Activated CD8-positive, alpha-beta memory T cell treated with anti-CD3 and anti-CD28 coated beads for 48 hours (primary cell): ENCODE measurements around the gene ZGPAT.
"Not testable (repeated sequence)": the region's sequence is repeated elsewhere in the genome, so short reads cannot be mapped to it uniquely, and the experiment has no call there.

Experiments used
- DNase-seq, 3 experiments: peaks; one replicate each; pipeline ENCODE4 v3.0.0-alpha.2; 2020; ENCODE audit warnings: low read depth in 2 of 3, low spot score in 2 of 3

The ZGPAT gene

GRCh38 chr20:63707558-63708300 lies at the start of gene ZGPAT, which contains the start of gene ARFRP1:
Gene ZGPAT (plus strand): TSS chr20:63708039. CDS start chr20:63708581, 542 bp downstream.
Gene ARFRP1 (minus strand): TSS chr20:63707976. CDS start chr20:63707091, 885 bp downstream.
- DNase-seq = peak in 2 of 3 experiments; percentile 61 to 79

GRCh38 chr20:63658749-63659187 lies 49.1 kb upstream of the ZGPAT start:
- DNase-seq = no peak

GRCh38 chr20:63659370-63659769 lies 48.5 kb upstream of the ZGPAT start:
- no peak for DNase-seq

GRCh38 chr20:63660174-63660573 lies 47.7 kb upstream of the ZGPAT start:
- not testable (repeated sequence) for DNase-seq

- DNase-seq = no peak
Measured at GRCh38 chr20:63660622-63661021, 47.2 kb upstream of the ZGPAT start.

- no peak for DNase-seq
Measured at GRCh38 chr20:63661108-63661507, 46.7 kb upstream of the ZGPAT start.

GRCh38 chr20:63661959-63662812 lies 45.7 kb upstream of the ZGPAT start:
- no peak for DNase-seq

- no peak for DNase-seq
Measured at GRCh38 chr20:63662813-63663189, 45.0 kb upstream of the ZGPAT start.

- DNase-seq = no peak
Measured at GRCh38 chr20:63663332-63664066, 44.3 kb upstream of the ZGPAT start.

GRCh38 chr20:63664143-63664851 lies 43.5 kb upstream of the ZGPAT start:
- DNase-seq = no peak

- DNase-seq = no peak
Measured at GRCh38 chr20:63664861-63665594, 42.8 kb upstream of the ZGPAT start.

- DNase-seq = no peak
Measured at GRCh38 chr20:63665708-63666107, 42.1 kb upstream of the ZGPAT start.

- DNase-seq = no peak
Measured at GRCh38 chr20:63667858-63668257, 40.0 kb upstream of the ZGPAT start.

GRCh38 chr20:63668351-63668750 lies 39.5 kb upstream of the ZGPAT start:
- no peak for DNase-seq

- not testable (repeated sequence) for DNase-seq
Measured at GRCh38 chr20:63671695-63672094, 36.1 kb upstream of the ZGPAT start.

- DNase-seq = no peak
Measured at GRCh38 chr20:63672666-63673065, 35.2 kb upstream of the ZGPAT start.

- DNase-seq = no peak
Measured at GRCh38 chr20:63673951-63674350, 33.9 kb upstream of the ZGPAT start.

GRCh38 chr20:63675681-63676368 lies 32.0 kb upstream of the ZGPAT start:
- DNase-seq = no peak

- DNase-seq = no peak
Measured at GRCh38 chr20:63678071-63678470, 29.8 kb upstream of the ZGPAT start.
